GM23248 (cell line): ENCODE data around the gene TCAF2. TPM values are rescaled to one million over a fixed set of nuclear protein-coding genes. Genes with fewer than 3 reads are reported as not detected.

Experiments
- polyA plus RNA-seq: library from polyadenylated mRNA; unstranded; fragments of >200 nt; fragmentation: Nextera tagmentation; extraction: Ambion mirVana; gene quantifications from 2 replicates; pipeline ENCODE4 v1.2.1, GENCODE V29; 2016
- small RNA-seq: library from RNA; depleted of rRNA; stranded (forward); fragments of <200 nt; gene quantifications from one replicate; pipeline ENCODE3, GENCODE V24; 2014; ENCODE audit warnings: low read depth, low replicate concordance
- total RNA-seq: library from RNA; depleted of rRNA; stranded (reverse); fragments of >200 nt; shearing (Covaris generic); gene quantifications from 2 replicates; pipeline ENCODE4 v1.2.3, GENCODE V29; 2014; rRNA removed

Gene TCAF2
- total and polyA plus RNA-seq, 2 experiments from 2014 or later, result 2.7 to 3.4 TPM

Small RNAs within 50 kb of the gene (small RNA-seq; reads per million reads assigned to genes)
- gene AC073264.2, result not detected
- gene RNU6-162P, result not detected

Other genes with a start within 250 kb of the TCAF2 start
- gene ZYX, start 239.6 kb upstream of the TCAF2 start, total RNA-seq, result 140 and 148 TPM in 2 replicates
- gene ZYX, start 239.6 kb upstream of the TCAF2 start, polyA plus RNA-seq, result 380 and 396 TPM in 2 replicates
- not detected in 2 replicates for gene EPHA1, start 212.1 kb upstream of the TCAF2 start, total RNA-seq
- gene EPHA1, start 212.1 kb upstream of the TCAF2 start, polyA plus RNA-seq, result 0.80 and 0.83 TPM in 2 replicates
- not detected in 2 replicates for gene TAS2R60, start 177.5 kb upstream of the TCAF2 start, total RNA-seq
- not detected in 2 replicates for gene TAS2R60, start 177.5 kb upstream of the TCAF2 start, polyA plus RNA-seq
- not detected in 2 replicates for gene TAS2R41, start 143.1 kb upstream of the TCAF2 start, total RNA-seq
- not detected in 2 replicates for gene TAS2R41, start 143.1 kb upstream of the TCAF2 start, polyA plus RNA-seq
- gene CTAGE15, start 49.2 kb upstream of the TCAF2 start, total RNA-seq, result not detected in 2 replicates
- gene CTAGE15, start 49.2 kb upstream of the TCAF2 start, polyA plus RNA-seq, result not detected in 2 replicates
- 0.22 TPM in 1 of 2 replicates, not detected in the other for gene CTAGE6, start 136.7 kb downstream of the TCAF2 start, total RNA-seq
- not detected in 2 replicates for gene CTAGE6, start 136.7 kb downstream of the TCAF2 start, polyA plus RNA-seq